Activated CD8-positive, alpha-beta memory T cell treated with anti-CD3 and anti-CD28 coated beads for 4 hours (primary cell): ENCODE measurements around the gene GSK3B.

Experiments
- DNase-seq, 2 donors: peaks; one replicate each; pipeline ENCODE4 v3.0.0-alpha.2; 2020; ENCODE audit warnings: low read depth in 2 of 2

Gene GSK3B

GRCh38 chr3:120095979-120096426 lies 1.8 kb upstream of the GSK3B start:
- no peak for DNase-seq

GRCh38 chr3:120095226-120095978 lies 1.2 kb upstream of the GSK3B start:
- peak; percentile 53 to 69 for DNase-seq

- peak in 1 of 2 donors; percentile 98 for DNase-seq
These were observed 554 bp upstream of the GSK3B start for GRCh38 chr3:120094776-120095225.

GRCh38 chr3:120093119-120093910 lies 932 bp downstream of the GSK3B start:
- DNase-seq, result no peak

- DNase-seq, result no peak
These were observed 1.8 kb downstream of the GSK3B start for GRCh38 chr3:120092474-120092873.

- DNase-seq, result no peak
These were observed 3.8 kb downstream of the GSK3B start for GRCh38 chr3:120090422-120090821.

GRCh38 chr3:120089089-120089488 lies 5.2 kb downstream of the GSK3B start:
- DNase-seq, result no peak

- DNase-seq, result no peak
These were observed 5.6 kb downstream of the GSK3B start for GRCh38 chr3:120088622-120089021.

GRCh38 chr3:120081719-120082118 lies 12.5 kb downstream of the GSK3B start:
- DNase-seq, result no peak

GRCh38 chr3:120080836-120081235 lies 13.4 kb downstream of the GSK3B start:
- no peak for DNase-seq

- DNase-seq, result no peak
These were observed 16.5 kb downstream of the GSK3B start for GRCh38 chr3:120077731-120078130.

GRCh38 chr3:120072867-120073525 lies 21.3 kb downstream of the GSK3B start:
- DNase-seq, result no peak

- DNase-seq, result no peak
These were observed 23.0 kb downstream of the GSK3B start for GRCh38 chr3:120071259-120071658.

- DNase-seq, result no peak
These were observed 23.8 kb downstream of the GSK3B start for GRCh38 chr3:120070263-120070981.

- no peak for DNase-seq
These were observed 27.2 kb downstream of the GSK3B start for GRCh38 chr3:120067083-120067482.

GRCh38 chr3:120066634-120067033 lies 27.6 kb downstream of the GSK3B start:
- no peak for DNase-seq

- DNase-seq, result no peak
These were observed 29.6 kb downstream of the GSK3B start for GRCh38 chr3:120064641-120065040.

- no peak for DNase-seq
These were observed 31.8 kb downstream of the GSK3B start for GRCh38 chr3:120062474-120062873.

GRCh38 chr3:120059081-120059864 lies 35.0 kb downstream of the GSK3B start:
- DNase-seq, result no peak

GRCh38 chr3:120057626-120058025 lies 36.6 kb downstream of the GSK3B start:
- no peak for DNase-seq

- DNase-seq, result no peak
These were observed 37.2 kb downstream of the GSK3B start for GRCh38 chr3:120057029-120057428.
